ENCODE data around the gene NCKAP5.

DNA sequence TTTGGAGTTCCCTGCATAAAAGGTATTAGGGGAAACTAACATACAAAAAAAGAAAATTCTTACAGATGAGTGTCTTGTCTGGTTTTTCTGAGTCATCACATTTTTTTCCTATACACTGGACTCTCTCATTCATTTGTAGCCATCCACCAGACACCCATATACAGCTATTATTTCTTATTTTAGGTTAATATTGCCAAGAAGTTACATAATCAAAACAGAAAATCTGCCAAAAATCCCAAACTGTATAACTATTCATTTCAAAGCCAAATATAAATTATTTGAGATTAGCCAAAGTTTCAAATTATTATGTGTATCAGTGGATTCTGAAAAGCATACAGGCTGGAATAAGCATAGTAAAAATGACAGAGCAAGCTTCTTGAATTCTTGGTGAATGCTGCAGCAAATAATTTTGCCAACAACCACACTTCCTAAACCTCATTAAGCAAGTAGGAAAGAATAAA, 191.2 kb downstream of the NCKAP5 start:
- no peak for TF ChIP-seq POLR2A (IDR thresholded peaks at IDR 0.05)
- TF ChIP-seq, protein P1, sequence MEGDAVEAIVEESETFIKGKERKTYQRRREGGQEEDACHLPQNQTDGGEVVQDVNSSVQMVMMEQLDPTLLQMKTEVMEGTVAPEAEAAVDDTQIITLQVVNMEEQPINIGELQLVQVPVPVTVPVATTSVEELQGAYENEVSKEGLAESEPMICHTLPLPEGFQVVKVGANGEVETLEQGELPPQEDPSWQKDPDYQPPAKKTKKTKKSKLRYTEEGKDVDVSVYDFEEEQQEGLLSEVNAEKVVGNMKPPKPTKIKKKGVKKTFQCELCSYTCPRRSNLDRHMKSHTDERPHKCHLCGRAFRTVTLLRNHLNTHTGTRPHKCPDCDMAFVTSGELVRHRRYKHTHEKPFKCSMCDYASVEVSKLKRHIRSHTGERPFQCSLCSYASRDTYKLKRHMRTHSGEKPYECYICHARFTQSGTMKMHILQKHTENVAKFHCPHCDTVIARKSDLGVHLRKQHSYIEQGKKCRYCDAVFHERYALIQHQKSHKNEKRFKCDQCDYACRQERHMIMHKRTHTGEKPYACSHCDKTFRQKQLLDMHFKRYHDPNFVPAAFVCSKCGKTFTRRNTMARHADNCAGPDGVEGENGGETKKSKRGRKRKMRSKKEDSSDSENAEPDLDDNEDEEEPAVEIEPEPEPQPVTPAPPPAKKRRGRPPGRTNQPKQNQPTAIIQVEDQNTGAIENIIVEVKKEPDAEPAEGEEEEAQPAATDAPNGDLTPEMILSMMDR (IDR thresholded peaks at IDR 0.05), result no peak
